Measurements from ENCODE around the gene CUBN.

Gene CUBN

DNA sequence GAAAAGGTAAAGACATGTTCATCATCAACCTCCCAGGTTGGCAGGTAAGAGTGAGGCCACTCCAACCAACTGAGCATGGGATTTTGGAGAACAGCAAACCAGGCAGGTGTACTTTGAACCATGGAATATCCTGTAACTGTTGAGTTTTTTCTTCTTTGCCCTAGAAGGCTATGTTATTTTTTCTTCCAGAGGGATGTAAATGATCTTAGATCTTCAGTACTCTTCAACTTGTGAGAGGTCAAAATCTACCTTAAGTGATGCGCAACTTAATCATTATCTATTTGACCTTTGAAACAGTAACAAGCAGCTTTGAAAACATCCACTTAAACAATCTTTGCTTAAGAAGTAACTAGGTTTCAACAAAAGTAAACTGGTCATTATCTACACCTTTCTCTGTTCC is at the start of gene CUBN:
Gene CUBN, minus strand, starts transcription at position 71 of the 400 bp plus-strand sequence. Its CDS starts 46 bp downstream, at position 25.
- DNase-seq, result no peak

DNA sequence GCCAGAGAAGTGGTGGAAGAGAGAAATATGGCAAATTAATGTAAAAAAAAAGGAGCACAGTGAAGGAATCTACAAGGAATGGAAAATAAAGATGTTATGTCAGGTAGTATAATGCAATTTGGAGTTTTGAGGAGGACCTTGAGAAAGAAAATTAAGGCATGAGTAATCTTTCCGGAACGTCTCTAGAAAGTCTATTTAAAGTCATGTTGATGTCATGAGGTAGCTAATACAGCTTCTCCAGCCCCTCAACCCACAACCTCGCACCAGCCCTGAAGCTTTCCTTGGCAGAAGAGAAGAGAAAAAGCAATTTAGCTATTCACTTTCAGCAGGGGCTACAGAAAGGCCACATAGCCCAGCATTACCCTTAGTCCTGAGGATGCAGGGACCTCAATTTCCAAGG is 49.4 kb upstream of the CUBN start:
- DNase-seq, result no peak

DNA sequence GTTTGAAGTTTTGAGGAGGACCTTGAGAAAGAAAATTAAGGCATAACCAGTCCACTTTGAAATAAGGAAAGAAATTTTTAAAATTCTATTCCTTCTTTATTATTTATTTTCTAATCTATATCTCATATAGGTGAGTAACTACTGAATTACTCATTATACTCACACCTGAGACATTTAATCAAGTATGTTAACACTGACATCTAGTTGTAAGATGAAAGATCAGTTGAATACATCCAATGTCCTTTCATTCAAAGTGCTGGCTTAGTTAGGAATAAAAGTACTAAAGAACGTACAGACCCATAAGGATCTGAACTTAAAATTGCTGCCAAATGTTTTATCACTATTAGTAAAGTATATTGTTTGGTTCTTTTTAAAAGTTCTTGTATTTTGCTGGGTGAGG is 48.4 kb upstream of the CUBN start:
- DNase-seq, result no peak

- no peak for DNase-seq
These were observed 47.4 kb upstream of the CUBN start for GRCh38 chr10:17177014-17177413.

DNA sequence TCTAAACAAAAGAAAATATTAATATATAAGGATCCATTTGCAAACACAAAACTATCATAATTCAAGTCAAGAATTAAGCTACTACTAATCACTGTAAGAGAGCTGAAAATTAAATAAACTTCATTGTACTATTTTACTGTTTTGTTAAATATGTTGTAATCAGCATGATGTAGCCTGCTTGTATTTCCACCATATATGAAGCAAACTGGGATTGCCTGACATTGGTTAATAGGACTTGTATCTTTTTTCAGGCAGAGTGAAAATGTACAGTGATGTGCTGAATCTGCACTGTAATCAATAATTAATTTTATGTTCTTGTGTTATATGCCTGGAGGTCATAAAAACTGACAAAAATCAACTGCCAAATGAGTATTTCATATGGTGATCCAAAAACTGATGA is 46.5 kb upstream of the CUBN start:
- DNase-seq, result no peak

DNA sequence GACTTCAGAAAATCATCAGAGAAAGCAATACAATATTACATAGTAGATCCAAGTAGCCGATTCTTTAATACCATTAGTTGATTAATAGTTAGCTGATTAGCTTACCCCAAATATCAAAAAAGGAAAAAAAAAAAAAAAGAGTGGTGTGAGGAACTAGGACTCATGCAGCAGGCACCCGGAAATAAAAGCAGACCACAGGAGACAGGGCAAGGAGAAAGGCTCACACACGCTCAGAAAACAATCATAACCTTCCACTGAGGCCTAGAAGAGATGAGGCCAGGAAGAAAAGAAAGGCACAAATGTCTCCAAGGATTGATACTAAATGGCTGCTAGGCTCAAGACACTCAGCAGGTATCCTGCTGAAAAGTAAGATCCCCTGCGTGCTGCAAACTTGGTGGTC is 45.9 kb upstream of the CUBN start:
- no peak for DNase-seq

DNA sequence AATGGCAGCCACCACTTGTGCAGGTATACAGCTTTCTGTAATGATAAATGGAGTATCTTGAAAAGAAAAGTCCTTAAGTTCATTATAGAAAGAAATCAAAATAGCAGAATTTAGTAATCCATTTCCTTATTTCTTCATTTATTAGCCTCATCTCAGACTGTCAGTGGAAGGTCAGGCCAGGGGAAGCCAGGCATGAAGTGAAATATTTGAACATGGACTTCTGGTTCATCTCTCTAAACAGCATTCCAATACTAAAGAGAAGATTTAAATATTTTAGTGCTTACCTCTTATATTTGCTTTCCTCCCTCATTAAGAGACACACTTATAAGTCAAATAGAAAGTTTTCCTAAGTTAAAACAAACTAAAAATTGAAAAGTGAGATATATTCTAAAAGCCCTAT is 45.0 kb upstream of the CUBN start:
- DNase-seq, result no peak

DNA sequence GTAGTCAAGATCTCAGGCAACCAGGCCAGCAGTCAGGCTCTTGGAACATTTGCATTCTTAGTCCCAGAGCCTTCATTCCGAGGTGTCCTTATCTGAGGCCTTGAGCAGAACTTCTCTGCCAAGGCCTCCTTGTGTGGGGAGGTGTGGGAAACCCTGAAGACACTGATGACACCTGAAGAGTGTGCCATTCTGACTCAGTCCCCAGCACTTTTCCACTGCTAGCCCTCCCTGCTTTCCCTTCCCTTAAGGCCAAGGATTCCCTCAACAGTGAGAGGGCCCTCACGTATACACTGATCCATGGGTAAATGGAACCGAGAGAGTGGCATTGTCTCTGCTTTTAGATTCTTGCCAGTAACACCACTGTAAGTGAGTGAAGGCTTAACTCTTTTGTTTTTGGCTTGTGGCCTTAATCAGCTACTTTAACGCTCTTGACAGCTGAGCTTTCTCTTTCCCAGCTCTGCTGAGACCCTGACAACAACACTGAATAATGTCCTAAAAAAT is 41.6 kb upstream of the CUBN start:
- no peak for DNase-seq

GRCh38 chr10:17169803-17170202 is 40.2 kb upstream of the CUBN start:
- DNase-seq, result no peak

DNA sequence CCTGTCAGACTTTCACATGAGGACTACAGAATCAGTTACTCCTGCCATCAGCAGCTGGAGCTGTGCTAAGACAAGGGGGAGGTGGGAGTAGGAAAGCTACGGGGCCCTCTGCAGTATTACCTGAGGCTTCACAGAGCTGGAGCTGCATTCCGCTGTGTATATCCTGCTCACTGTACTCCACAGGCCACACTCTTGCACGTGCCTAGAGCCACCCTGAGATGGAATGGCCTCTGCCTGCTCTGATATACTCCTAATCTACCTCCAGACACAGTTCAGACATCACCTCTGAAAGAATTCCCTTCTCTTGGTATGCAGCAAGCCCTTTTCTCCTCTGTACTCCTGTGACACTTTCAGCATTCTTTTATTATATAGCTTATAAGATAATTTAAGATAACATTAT is 37.1 kb upstream of the CUBN start:
- DNase-seq, result no peak

DNA sequence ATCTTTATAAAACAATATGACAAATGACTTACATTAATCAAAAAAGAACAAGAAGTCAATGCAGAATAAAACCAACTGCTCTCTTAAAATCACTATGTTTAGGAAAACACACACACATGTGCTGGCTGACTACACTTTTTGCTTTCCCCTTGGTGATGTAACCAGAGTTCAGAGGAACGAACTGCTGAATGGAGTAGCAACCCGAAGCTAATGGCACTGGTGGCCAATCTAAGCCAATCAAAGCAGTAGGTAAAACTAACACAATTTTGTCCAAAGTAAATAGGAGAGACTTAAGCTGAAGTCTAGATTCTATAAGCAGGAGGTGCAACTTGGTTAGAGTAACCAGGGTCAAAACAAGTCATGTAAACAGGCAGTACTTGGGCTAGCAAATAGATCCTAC is 33.2 kb upstream of the CUBN start:
- no peak for DNase-seq

DNA sequence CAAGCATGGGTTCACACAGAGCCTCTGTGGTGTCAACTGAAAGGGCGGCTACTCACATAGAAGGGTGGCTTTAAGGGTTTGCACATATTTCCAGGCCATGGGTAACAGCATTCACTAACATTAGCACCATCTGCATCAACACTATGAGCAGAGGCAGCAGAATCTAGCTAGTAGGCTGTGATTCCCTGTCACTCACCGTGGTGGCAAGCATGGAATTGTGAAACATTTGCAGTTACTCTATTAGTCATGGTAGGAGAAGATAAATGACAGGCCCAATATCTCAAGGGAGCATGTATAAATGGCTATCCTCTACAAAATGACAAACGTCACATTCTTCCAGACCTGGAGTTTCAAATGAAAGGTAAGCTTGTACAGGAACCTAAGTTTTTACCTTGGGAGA is 32.2 kb upstream of the CUBN start:
- no peak for DNase-seq

- DNase-seq, result no peak
These were observed 27.4 kb upstream of the CUBN start for GRCh38 chr10:17157024-17157423.

GRCh38 chr10:17155826-17156225 is 26.2 kb upstream of the CUBN start:
- no peak for DNase-seq

DNA sequence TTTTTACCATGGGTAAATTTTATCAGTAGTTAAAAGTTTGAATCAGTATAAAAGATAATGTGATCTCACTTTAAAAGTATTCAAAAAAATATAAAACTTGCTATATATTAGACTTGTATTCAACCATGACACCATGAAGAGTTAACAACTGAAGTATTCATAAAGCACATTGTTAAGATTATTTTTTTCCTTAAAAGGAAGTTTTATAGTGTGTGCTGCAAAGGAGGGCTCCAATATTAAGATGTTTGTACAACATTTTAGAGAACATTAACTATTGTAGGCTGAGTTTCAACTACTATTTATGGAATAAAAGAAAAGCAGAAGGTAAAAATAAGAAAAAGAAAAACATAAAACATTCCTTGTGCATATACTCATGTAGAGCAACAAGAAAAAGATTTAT is 24.5 kb upstream of the CUBN start:
- no peak for DNase-seq

GRCh38 chr10:17153321-17153720 is 23.7 kb upstream of the CUBN start:
- no peak for DNase-seq

DNA sequence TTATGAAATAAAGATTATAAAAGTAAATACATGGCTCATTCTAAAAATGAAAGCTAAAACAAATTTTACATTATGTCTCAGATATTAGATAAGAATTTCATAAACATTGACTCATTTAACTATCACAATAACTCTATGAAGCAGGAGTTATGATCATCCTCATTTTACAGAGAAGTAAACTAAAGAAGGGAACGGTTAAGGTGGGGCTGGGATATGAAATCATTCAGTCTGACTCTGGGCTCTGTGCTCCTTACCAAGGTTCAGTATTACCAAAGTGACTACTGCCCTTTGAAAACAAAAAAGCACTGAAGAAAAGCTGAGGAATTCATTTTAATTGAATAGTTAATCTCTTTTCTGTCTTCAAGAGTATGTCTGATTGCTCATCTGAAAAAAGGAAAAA is 22.1 kb upstream of the CUBN start:
- DNase-seq, result no peak

DNA sequence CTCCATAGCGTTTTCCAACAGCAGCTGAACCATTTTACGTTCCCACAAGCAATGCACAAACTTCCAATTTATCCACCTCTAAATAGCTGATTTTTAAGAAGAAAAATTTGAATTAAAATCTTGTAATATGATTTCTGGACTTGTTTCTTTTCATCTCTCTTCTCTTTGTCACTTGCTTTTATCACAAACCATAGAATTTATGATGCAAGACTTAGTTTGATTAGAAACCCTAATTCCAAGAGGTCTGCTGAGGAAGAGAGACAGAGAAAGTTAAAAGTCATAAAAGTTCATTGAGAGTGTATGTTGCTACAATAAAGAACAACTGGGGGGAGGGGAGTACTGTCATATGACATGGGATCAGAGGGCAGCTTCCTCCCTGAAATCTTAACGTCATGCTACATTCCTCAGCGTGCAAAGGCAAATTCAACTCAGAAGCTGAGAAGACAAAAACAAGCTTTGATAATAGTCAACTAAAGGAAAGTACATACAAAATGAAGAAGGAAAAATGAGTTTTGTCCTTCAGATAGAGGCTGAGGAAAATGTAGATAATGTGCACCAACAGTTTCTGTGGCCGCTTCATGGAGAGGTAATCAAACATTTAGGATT is 18.4 kb upstream of the CUBN start:
- DNase-seq, result no peak

- no peak for DNase-seq
These were observed 17.3 kb upstream of the CUBN start for GRCh38 chr10:17146892-17147291.

- no peak for DNase-seq
These were observed 15.6 kb upstream of the CUBN start for GRCh38 chr10:17145239-17145638.

- no peak for DNase-seq
These were observed 15.1 kb upstream of the CUBN start for GRCh38 chr10:17144757-17145156.

GRCh38 chr10:17144032-17144431 is 14.4 kb upstream of the CUBN start:
- no peak for DNase-seq

GRCh38 chr10:17143055-17143690 is 13.6 kb upstream of the CUBN start:
- no peak for DNase-seq

DNA sequence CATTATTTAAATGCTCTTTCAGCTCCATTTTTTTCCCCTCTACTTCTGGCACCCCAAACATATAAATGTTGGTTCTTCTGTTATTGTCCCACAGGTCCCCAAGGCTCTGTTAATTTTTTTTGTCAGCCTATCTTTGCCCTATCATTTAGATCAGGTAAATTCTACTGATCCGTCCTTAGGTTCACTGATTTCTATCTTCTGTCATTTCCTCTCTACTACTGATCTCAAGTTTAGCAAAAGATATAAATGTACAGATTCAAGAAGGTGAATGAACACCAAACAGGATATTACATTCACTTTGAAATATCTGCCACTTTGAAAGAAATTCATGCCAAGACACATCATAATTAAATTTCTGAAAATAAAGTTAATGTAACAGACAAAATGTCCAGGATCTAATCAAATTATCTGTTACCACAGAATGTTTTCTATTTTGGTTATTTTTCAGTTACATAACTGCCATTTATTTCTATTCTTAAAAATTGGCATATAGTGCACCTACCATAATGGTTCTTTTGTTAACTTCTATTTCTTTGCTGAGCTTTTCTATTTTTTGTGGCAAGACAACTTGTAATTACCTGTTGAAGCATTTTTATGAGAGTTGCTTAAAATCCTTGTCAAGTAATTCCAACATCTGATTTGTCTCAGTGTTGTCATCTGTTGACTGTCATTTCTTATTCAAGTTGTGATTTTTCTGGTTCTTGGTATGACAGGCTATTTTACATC is 12.1 kb upstream of the CUBN start:
- no peak for DNase-seq

Data from NCI-H1436 (cell line).